GM19328 (cell line): Measurements from ENCODE around the gene CNTNAP2.
"Not testable (repeated sequence)": the region's sequence is repeated elsewhere in the genome, so short reads cannot be mapped to it uniquely, and the experiment has no call there.

Source experiments
- ATAC-seq: cut with Tn5 transposase; IDR thresholded peaks from one replicate; pipeline ENCODE4 v1.9.1; 2021; ENCODE audit warnings: mild to moderate bottlenecking, moderate library complexity; ENCODE audit not compliant: unreplicated experiment

The CNTNAP2 gene

GRCh38 chr7:148262721-148263229, 2146.2 kb downstream of the CNTNAP2 start:
- peak; percentile 60 for ATAC-seq

GRCh38 chr7:148264933-148265557, 2148.4 kb downstream of the CNTNAP2 start:
- no peak for ATAC-seq

- ATAC-seq: no peak
Measured at GRCh38 chr7:148265896-148266295, 2149.3 kb downstream of the CNTNAP2 start.

GRCh38 chr7:148266795-148267194, 2150.2 kb downstream of the CNTNAP2 start:
- no peak for ATAC-seq

- ATAC-seq: no peak
Measured at GRCh38 chr7:148270576-148270975, 2154.0 kb downstream of the CNTNAP2 start.

- ATAC-seq: no peak
Measured at GRCh38 chr7:148274118-148274517, 2157.5 kb downstream of the CNTNAP2 start.

DNA sequence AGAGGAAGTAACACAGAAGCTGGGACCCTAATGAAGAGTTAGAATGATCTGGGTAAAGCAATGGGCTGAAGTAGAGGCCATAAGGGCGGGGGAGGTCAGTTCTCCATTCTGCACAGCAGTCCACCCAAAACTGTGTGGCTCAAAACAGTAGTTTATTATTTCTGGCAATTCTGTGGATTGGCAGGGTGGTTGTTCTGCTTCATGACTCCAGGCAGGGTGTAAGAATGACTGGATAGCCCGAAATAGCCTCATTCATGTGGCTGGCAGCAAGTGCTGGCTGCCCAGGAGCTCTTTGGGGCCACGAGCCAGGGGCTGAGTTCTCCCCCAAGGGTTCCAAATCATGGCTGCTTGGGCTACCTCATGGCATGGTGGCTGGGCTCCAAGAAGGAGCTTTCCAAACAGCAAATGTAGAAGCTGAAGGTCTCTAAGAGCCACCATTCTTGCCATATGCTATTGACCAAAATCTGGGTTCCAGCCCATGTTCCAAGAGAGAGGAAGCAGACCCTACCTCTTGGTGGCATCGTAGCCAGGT, 2158.8 kb downstream of the CNTNAP2 start:
- ATAC-seq: no peak

DNA sequence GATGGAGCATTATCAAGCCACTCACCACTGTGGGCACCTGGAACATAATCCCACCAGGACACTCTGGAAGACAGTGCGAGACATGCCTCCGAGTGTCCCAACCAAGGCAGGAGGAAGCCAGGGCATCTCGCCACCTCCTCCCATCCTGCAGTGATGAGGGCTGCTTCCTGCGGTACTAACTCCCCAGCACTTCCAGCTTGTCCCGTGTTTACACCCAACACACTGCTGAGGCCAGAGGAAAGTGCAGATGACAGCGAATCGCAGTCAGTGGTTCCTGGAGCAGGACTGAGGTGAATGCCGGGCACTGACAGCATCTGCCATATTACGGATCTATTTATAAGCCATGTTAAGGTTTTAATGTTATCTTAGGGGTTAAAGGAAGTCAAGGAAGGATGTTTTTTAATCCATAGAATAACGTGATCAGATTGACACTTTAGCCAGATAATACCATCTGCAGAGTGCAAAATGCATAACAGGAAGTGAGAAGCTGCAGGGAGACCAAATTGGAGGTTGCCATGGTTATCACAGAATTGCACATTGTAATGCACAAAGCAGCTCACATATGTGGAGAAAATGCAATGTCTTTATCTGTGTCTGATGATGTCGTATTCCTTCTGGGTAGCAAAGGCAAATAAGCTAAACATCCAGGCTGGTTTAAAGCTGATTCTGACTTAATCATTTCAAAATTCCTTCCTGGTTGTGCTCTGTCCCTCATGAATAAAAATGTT, 2159.9 kb downstream of the CNTNAP2 start:
- ATAC-seq: peak; percentile 58

DNA sequence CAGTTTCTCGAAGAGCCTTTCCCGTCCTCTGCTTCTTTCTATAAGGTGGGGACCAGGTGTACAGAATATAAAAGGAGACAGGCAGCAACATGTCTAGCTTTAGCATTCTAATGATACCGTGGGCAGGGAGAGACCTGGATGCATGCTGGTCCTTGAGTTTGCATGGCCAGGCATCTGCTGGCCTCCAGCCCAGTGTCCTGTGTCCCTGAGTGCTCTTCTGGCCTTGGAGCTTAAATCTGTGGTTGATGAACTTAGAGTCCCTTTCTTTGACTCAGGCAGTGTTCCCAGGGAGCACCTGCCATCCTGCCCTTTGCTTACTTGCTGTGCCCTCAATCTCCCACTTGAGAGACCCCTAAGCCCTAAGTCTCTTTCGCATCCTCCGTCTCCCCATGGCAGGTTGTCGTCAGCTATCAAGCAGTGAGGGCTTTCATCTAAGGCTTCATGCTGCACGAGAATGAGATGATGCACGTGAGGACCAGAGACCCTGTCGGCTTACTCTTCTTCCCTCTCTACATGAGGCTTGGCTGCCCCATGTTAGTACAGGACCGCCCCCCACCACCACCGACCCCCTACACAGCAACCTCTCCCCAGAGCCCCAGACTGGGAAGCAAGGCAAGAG, 2160.6 kb downstream of the CNTNAP2 start:
- ATAC-seq: no peak

DNA sequence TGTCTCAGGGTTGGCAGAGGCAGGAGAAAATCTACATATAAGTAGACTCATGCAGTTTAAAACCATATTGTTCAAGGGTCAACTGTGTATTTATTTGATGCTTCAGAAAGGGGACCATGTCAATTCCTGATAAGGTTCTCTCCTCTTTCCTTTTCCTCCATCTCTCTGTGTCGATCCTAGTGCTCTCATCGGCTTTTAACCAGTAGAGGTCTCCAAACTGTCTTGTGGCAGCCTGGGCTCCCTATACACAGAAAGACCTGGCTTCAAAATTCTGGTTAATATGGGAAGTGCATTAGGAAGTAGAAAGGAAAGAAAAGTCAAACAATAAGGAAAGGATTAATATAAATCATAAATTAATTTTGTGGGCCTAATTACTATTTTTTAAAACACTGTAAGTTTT, 2169.5 kb downstream of the CNTNAP2 start:
- ATAC-seq: no peak

- no peak for ATAC-seq
Measured at GRCh38 chr7:148287538-148287937, 2170.9 kb downstream of the CNTNAP2 start.

DNA sequence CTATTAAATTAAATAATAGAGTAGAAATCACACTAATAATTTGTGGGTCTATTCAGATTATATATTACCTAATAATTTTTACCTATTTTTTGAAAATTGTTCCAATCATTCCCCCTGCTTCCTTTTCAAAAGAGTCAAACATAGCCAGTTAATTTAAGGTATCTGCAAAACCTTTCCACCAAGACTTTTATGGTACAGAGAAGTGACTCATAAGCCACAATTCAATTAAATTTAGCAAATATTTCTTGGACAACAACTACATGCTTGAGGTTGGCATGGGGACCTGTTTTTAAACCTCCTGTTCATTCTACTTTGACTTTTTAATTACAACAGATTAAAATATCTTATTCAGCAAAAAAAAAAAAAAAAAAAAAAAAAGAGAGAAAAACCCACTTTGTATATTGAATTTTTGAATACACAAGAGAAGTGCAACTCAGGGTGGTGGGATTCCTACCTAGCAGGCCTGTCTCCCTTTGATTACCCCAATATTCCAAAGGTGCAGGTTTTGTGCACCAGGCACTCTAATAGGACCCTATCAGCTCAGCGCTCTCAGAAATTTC, 2172.1 kb downstream of the CNTNAP2 start:
- ATAC-seq: no peak

DNA sequence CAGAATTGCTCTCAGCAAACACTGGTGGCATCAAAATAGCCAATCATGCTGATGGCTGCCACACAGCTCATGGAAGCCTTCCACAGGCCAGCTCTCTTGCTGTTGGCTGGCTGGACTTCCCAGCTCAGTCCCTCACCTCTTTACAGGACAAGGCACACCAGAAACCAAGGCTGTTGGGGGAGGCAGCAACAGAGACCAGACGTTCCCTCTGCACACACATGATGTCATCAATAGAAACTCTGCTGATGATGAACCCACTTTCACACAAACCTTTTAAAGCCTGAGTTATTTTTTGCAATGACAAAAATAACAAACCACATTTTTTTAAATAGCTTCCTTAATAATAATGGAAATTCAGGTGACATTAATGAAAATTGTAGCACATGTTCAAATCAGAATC, 2173.0 kb downstream of the CNTNAP2 start:
- ATAC-seq: peak; percentile 74

DNA sequence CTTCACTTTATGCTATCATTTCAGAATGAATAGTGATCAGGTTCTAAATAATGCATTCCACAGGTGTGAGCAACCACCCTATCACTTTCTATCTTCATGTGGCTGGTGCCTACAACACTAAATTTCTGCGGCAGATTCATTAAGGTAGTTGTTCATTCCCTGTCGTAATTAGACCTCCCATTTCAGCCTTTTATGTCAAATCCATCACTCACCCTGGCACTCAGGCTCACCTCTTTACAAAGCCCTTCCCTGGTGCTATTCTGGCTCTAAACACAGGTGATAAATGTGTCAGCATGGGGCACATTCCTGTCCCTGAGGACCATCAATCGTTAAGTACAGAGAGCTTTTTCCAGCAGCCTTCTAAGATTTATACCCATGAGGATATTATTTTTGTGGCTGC, 2173.9 kb downstream of the CNTNAP2 start:
- no peak for ATAC-seq

DNA sequence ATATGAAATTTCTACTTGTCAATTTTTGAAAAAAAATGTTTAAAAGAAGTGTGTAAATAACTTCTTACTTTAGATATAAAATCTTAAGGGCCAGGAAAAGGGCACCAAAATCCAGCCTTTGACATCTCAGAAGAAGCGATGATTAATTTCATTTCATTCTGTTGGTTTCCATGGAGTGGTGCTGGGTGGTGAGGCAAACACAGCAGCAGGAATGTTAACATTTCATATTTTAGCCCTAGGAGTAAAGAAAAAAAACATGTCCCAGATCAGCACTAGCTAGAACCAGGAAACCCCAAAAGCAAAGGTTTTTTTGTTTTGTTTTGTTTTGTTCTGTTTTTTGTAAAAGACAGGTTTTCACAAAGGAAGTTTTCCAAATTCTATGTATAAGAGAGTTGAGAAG, 2175.2 kb downstream of the CNTNAP2 start:
- ATAC-seq: no peak

DNA sequence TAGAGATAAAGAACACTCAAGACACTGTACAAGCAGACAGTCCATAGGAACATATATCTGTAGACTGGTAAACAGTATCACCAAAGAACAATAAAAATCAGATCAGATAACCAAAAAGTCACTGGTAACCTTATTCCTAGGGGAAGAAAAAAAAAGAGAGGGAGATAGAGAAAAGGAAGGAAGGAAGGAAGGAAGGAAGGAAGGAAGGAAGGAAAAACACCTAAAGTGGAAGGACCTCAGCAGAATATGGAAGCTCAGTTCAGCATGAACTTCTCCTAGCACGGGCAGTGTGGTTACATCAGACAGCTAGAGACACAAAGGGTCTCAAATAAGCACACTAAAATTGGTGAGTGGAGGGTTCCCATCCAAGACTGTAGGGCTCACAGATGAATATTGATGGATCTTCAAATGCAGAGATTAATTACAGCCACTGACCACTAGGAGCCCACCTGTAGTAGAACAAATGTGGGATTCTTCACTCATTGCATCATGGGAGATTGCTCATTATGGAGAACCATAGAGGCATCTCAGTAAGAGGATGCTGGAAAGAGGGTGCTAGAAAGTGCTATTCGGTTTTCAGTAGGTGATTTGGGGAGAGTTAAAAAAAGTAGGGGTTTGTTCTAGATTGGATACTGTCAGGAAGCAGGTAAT, 2180.5 kb downstream of the CNTNAP2 start:
- ATAC-seq: no peak

GRCh38 chr7:148298768-148299167, 2182.2 kb downstream of the CNTNAP2 start:
- ATAC-seq: not testable (repeated sequence)

DNA sequence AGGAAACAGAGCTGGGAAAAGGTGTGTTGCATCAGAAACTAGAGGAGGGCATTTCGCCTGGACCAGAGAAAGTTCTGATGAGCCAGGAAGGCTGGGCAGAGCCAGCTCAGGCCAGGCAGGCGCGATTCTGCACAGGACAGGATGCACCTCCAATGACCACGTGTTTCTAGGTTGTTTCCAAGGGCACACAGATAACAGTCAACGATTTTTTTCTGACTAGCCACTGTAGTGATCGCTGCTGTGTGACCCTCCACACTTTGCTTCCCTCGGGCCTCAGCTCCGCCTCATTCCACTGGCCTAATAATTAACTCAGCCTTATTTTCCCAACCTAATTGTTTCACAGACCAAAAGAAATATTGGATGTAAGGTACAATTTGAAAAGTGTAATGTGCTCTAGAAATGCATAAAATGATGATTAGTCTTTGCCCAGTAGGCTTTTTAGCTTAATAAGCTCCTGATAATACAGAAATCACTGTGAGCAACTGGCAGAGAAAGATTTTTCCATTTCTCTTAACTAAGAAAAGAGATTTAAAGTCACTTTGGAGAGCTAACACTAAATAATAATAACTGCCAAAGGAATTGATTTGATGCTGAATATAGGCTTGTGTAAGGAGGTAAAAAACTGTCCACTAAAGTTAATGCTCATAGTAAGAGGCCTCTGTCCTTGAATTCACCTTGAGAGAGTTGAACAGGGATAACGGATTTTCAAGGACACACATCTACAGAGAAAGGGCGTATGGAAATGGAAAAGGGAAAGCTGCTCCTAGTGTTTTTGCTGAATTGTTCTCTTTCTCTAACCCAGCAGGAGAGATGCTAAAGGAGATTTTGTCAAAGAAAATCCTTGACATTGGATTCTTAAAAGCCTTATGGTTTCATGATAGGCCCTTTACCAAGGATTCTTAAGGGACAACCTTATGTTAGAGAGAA, 2183.0 kb downstream of the CNTNAP2 start:
- ATAC-seq: no peak

DNA sequence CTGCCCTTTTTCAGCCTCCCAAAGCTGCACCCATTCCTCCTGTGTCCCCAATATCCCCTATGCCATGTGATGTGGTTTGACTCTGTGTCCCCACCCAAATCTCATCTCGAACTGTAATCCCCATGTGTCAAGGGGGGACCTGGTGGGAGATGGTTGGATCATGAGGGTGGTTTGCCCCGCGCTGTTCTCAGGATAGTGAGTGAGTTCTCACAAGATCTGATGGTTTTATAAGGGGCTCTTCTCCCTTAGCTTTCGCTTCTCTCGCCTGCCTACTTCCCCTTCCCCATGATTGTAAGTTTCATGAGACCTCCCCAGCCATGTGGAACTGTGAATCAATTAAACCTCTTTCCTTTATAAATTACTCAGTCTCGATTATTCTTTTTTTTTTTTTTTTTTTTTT, 2185.8 kb downstream of the CNTNAP2 start:
- not testable (repeated sequence) for ATAC-seq
